ENCODE data around the gene LMBR1L. TPM values are rescaled to one million over a fixed set of nuclear protein-coding genes. Genes with fewer than 3 reads are reported as not detected.

Gene LMBR1L
- total RNA-seq, 1 experiment from 2014 or later, result 55.1 TPM

- H2BK12ac ChIP-seq (ENCODE audit: insufficient read length, low read depth, low read length), result no peak overlapping the region
- H2AFZ ChIP-seq (ENCODE audit: low read length), result no peak overlapping the region
- H3K79me1 ChIP-seq (ENCODE audit: insufficient read depth, low read depth, low read length, poor library complexity, severe bottlenecking), result peaks cover 6% of the 10 kb centered on the region
- peaks cover 19 to 28% of the 10 kb centered on the region in 2 experiments for H3K4me1 Mint-ChIP-seq
- peak overlapping the region in 2 of 3 experiments; percentile 28 to 31; a peak in 1 of 7 replicates for H3K27ac Mint-ChIP-seq
- H3K56ac ChIP-seq (ENCODE audit: insufficient read length, low read depth, low read length), result no peak overlapping the region
- H2BK15ac ChIP-seq (ENCODE audit: low read depth, low read length), result no peak overlapping the region
- peaks cover 1% of the 10 kb centered on the region; the same call in 1 of the 2 replicates for H3K79me2 ChIP-seq (ENCODE audit: insufficient read depth, low read length)
- H3K14ac ChIP-seq (ENCODE audit: insufficient read depth, low read length), result no peak overlapping the region
- H3K9ac ChIP-seq (ENCODE audit: extremely low read depth, insufficient read length, low read length), result no peak overlapping the region
- no peak overlapping the region for H2AK5ac ChIP-seq (ENCODE audit: insufficient read length, low read length)
- H3K27me3 ChIP-seq (ENCODE audit: insufficient read depth, low read length), result no peaks in the 10 kb centered on the region
- peaks cover 4 to 47% (median 38%) of the 10 kb centered on the region in 3 experiments for H3K36me3 Mint-ChIP-seq (ENCODE audit: insufficient read depth in 1 of 3, low read depth in 3 of 3)
- no peak overlapping the region for H3K4me2 ChIP-seq (ENCODE audit: insufficient read depth, insufficient read length, low read length)
- H2BK120ac ChIP-seq (ENCODE audit: low read depth, low read length, poor library complexity, severe bottlenecking), result no peak overlapping the region
- H4K91ac ChIP-seq (ENCODE audit: insufficient read length, low read depth, low read length), result no peak overlapping the region
- no peak overlapping the region for H3K4ac ChIP-seq (ENCODE audit: low read depth, low read length)
- no peak overlapping the region for H2BK20ac ChIP-seq (ENCODE audit: low read depth, low read length, poor library complexity, severe bottlenecking)
- H3K23ac ChIP-seq (ENCODE audit: insufficient read length, low read depth, low read length), result no peak overlapping the region
- no peak for DNase-seq
- no peak overlapping the region for H4K8ac ChIP-seq (replicated peaks; ENCODE audit: insufficient read length, low read depth, low read length)
- TF ChIP-seq, protein P1, sequence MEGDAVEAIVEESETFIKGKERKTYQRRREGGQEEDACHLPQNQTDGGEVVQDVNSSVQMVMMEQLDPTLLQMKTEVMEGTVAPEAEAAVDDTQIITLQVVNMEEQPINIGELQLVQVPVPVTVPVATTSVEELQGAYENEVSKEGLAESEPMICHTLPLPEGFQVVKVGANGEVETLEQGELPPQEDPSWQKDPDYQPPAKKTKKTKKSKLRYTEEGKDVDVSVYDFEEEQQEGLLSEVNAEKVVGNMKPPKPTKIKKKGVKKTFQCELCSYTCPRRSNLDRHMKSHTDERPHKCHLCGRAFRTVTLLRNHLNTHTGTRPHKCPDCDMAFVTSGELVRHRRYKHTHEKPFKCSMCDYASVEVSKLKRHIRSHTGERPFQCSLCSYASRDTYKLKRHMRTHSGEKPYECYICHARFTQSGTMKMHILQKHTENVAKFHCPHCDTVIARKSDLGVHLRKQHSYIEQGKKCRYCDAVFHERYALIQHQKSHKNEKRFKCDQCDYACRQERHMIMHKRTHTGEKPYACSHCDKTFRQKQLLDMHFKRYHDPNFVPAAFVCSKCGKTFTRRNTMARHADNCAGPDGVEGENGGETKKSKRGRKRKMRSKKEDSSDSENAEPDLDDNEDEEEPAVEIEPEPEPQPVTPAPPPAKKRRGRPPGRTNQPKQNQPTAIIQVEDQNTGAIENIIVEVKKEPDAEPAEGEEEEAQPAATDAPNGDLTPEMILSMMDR (conservative IDR thresholded peaks at IDR 0.05), result no peak
- H3T11ph ChIP-seq (ENCODE audit: low read length), result no peak overlapping the region
- H3K23me2 ChIP-seq (ENCODE audit: insufficient read length, low read depth, low read length, poor library complexity, severe bottlenecking), result peaks cover 8% of the 10 kb centered on the region
- no peak overlapping the region for H4K5ac ChIP-seq (ENCODE audit: insufficient read length, low read depth, low read length)
- no CpG with 5 or more reads among the region's 9 CpGs for WGBS (ENCODE audit: extremely low coverage, insufficient read length, low lambda C conversion rate)
- H3K18ac ChIP-seq (ENCODE audit: insufficient read length, low read depth, low read length), result no peak overlapping the region
- H3K4me3 Mint-ChIP-seq, result no peak overlapping the region
- H3K27me3 Mint-ChIP-seq (ENCODE audit: low read depth), result no peaks in the 10 kb centered on the region; the same call in 1 of the 2 replicates
- H3K9me3 ChIP-seq (ENCODE audit: control insufficient read depth, low read depth, low read length), result no peaks in the 10 kb centered on the region
- H3K27ac ChIP-seq (ENCODE audit: insufficient read length, low read depth, low read length), result no peak overlapping the region
- no peak overlapping the region for H2BK5ac ChIP-seq (ENCODE audit: insufficient read length, low read length)
- H3K4me1 ChIP-seq (ENCODE audit: insufficient read depth, low read length), result peaks cover 5% of the 10 kb centered on the region; the same call in 1 of the 2 replicates
- no peaks in the 10 kb centered on the region for H3K9me3 Mint-ChIP-seq
- no peaks in the 10 kb centered on the region for H4K20me1 ChIP-seq (ENCODE audit: control insufficient read depth, insufficient read depth, insufficient read length)
Observed at GRCh38 chr12:49105504-49106084, 5.1 kb downstream of the LMBR1L start.

All from H9 (cell line).